IMR-90 (cell line): ENCODE data around the gene SOX5.

Experiments used
- BHLHE40 ChIP-seq: fragments of 150-350 bp; IDR thresholded peaks from 2 replicates; pipeline ENCODE4 v1.6.1; 2016; ENCODE audit warnings: mild to moderate bottlenecking, low read depth, low read length
- CEBPB ChIP-seq: IDR thresholded peaks from 2 replicates; pipeline ENCODE4 v1.6.1; 2012; ENCODE audit warnings: low read depth, low read length, improper control_type of control experiment
- FOS ChIP-seq: fragments of 150-350 bp; IDR thresholded peaks from 2 replicates; pipeline ENCODE4 v1.6.1; 2016; ENCODE audit warnings: low read depth, low read length
- MAZ ChIP-seq: IDR thresholded peaks from 2 replicates; pipeline ENCODE4 v1.6.1; 2012; ENCODE audit warnings: low read depth, mild to moderate bottlenecking, low read length, improper control_type of control experiment, moderate library complexity, borderline replicate concordance
- MXI1 ChIP-seq: IDR thresholded peaks from 2 replicates; pipeline ENCODE4 v1.6.1; 2012; ENCODE audit warnings: low read depth, mild to moderate bottlenecking, low read length, moderate library complexity, borderline replicate concordance
- NFE2L2 ChIP-seq: fragments of 150-350 bp; IDR thresholded peaks from 2 replicates; pipeline ENCODE4 v1.6.1; 2016; ENCODE audit warnings: low read depth, mild to moderate bottlenecking, low read length
- POLR2A ChIP-seq: IDR thresholded peaks from 2 replicates; pipeline ENCODE4 v1.6.1; 2012; ENCODE audit warnings: mild to moderate bottlenecking, low read depth, low read length
- RAD21 ChIP-seq: IDR thresholded peaks from 2 replicates; pipeline ENCODE4 v1.6.1; 2012; ENCODE audit warnings: low read length, improper control_type of control experiment
- SMC3 ChIP-seq: fragments of 150-350 bp; IDR thresholded peaks from 2 replicates; pipeline ENCODE4 v1.6.1; 2016; ENCODE audit warnings: low read depth, mild to moderate bottlenecking, antibody characterized with exemption, low read length, moderate library complexity
- TF ChIP-seq, protein P1 (sequence below): conservative IDR thresholded peaks from 2 replicates; pipeline ENCODE4 v1.5.1; 2012; ENCODE audit warnings: mild to moderate bottlenecking, low read depth, low read length, improper control_type of control experiment
- TF ChIP-seq, protein P2 (sequence below): fragments of 150-350 bp; IDR thresholded peaks from 2 replicates; pipeline ENCODE4 v1.6.1; 2017; ENCODE audit warnings: mild to moderate bottlenecking, antibody characterized with exemption, low read length, low read depth
- TF ChIP-seq, protein P3 (sequence below): fragments of 150-350 bp; IDR thresholded peaks from 2 replicates; pipeline ENCODE4 v1.6.1; 2016; ENCODE audit warnings: low read depth, mild to moderate bottlenecking, low read length, moderate library complexity, borderline replicate concordance

DNA sequence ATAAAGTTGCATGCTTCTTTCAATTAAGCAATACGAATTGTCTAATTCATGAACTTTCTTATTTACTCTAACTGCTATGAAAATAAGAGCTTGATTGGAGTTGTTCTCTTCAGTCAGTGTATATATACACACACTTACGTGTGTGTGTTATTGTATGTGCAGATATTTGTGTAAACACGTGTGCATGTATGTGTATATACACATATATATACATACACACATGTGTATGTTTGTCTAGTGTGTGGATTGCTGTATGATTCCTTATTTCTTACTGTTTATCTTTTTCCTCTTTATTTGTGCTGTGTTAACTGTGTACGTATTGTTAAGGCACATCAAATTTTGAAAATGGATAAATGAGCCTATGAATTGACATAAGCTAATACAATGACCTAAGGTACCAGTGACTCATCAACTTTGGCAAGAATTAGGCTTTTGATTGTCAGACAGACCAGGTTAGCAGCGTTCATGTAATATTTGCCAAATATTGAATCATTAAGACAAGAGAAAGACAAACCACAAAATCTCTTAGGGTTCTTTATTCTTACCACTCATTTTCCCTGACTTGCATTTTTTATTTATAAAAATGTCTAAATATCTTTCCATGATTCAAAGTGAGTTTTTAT lies 423.9 kb downstream of the SOX5 start:
- no peak for TF ChIP-seq FOS
- TF ChIP-seq, protein P1, sequence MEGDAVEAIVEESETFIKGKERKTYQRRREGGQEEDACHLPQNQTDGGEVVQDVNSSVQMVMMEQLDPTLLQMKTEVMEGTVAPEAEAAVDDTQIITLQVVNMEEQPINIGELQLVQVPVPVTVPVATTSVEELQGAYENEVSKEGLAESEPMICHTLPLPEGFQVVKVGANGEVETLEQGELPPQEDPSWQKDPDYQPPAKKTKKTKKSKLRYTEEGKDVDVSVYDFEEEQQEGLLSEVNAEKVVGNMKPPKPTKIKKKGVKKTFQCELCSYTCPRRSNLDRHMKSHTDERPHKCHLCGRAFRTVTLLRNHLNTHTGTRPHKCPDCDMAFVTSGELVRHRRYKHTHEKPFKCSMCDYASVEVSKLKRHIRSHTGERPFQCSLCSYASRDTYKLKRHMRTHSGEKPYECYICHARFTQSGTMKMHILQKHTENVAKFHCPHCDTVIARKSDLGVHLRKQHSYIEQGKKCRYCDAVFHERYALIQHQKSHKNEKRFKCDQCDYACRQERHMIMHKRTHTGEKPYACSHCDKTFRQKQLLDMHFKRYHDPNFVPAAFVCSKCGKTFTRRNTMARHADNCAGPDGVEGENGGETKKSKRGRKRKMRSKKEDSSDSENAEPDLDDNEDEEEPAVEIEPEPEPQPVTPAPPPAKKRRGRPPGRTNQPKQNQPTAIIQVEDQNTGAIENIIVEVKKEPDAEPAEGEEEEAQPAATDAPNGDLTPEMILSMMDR: no peak
- no peak for TF ChIP-seq RAD21
- TF ChIP-seq POLR2A: no peak
- no peak for TF ChIP-seq BHLHE40
- TF ChIP-seq, protein P2, sequence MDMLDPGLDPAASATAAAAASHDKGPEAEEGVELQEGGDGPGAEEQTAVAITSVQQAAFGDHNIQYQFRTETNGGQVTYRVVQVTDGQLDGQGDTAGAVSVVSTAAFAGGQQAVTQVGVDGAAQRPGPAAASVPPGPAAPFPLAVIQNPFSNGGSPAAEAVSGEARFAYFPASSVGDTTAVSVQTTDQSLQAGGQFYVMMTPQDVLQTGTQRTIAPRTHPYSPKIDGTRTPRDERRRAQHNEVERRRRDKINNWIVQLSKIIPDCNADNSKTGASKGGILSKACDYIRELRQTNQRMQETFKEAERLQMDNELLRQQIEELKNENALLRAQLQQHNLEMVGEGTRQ: no peak
- TF ChIP-seq, protein P3, sequence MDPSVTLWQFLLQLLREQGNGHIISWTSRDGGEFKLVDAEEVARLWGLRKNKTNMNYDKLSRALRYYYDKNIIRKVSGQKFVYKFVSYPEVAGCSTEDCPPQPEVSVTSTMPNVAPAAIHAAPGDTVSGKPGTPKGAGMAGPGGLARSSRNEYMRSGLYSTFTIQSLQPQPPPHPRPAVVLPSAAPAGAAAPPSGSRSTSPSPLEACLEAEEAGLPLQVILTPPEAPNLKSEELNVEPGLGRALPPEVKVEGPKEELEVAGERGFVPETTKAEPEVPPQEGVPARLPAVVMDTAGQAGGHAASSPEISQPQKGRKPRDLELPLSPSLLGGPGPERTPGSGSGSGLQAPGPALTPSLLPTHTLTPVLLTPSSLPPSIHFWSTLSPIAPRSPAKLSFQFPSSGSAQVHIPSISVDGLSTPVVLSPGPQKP: no peak
- no peak for TF ChIP-seq CEBPB
- no peak for TF ChIP-seq SMC3
- TF ChIP-seq MXI1: no peak
- TF ChIP-seq MAZ: no peak
- no peak for TF ChIP-seq NFE2L2
